Measurements from ENCODE around the gene ARHGEF7.

Gene ARHGEF7

GRCh38 chr13:111131611-111132010, 16.5 kb downstream of the ARHGEF7 start:
- DNase-seq, result no peak

- no peak for DNase-seq
Measured at GRCh38 chr13:111132948-111133347, 17.8 kb downstream of the ARHGEF7 start.

GRCh38 chr13:111139452-111139851, 24.3 kb downstream of the ARHGEF7 start:
- DNase-seq, result no peak

DNA sequence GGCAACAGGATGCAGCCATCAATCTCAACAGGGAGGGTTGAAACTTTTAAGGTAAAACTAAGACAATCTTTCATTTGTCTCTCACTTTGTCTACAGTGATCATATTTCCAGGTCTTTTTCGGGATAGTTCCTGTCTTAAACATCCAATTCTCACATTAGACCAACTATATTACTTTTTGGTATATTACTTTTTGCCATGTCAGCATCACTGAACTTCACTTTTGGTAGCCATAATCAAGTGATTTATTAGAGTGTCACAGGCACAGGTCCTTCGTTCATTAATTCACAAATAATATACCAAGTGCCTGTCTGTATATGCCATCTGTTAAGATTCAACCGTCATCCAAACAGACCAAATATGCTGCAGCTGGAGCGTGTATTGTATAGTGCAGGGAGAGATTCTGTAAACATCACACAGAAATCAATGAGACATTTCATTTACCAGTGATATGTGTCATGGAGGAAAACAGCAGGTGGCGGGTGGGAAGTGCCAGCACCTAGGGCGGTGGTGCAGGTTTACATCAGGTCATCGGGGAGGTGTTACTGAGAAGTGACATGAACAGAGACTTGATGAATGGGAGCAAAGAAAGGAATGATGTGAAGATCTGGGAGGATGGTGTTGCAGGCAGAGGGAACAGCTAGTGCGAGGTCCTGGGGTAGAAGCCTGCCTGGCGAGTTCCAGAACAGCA, 24.9 kb downstream of the ARHGEF7 start:
- DNase-seq, result no peak

GRCh38 chr13:111140562-111141105, 25.5 kb downstream of the ARHGEF7 start:
- no peak for DNase-seq

DNA sequence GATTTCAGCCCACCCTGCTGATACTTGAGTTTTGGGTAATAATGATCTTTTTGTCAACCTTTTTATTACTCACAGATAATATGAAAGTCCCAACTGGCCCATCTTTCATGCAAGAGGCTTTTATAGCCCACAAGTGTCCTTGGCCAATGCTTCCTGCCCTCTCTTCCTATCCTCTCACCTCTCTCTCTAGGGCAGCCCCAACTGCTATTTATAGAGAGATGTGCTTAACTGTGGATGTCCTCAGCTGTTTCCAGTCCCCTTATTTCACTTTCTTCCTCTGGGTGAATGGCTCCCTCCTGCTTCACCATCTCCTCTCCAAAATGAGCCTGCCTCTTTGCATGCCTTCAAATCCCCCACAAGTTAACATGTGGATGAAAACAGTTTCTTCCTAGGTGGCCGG, 27.4 kb downstream of the ARHGEF7 start:
- DNase-seq, result no peak

GRCh38 chr13:111143865-111144540, 28.9 kb downstream of the ARHGEF7 start:
- DNase-seq, result no peak

- no peak for DNase-seq
Measured at GRCh38 chr13:111145071-111145470, 30.0 kb downstream of the ARHGEF7 start.

- DNase-seq, result no peak
Measured at GRCh38 chr13:111145506-111145905, 30.4 kb downstream of the ARHGEF7 start.

- DNase-seq, result peak in 2 of 51 donors; percentile 14 to 75
Measured at GRCh38 chr13:111152844-111153243, 37.7 kb downstream of the ARHGEF7 start.

DNA sequence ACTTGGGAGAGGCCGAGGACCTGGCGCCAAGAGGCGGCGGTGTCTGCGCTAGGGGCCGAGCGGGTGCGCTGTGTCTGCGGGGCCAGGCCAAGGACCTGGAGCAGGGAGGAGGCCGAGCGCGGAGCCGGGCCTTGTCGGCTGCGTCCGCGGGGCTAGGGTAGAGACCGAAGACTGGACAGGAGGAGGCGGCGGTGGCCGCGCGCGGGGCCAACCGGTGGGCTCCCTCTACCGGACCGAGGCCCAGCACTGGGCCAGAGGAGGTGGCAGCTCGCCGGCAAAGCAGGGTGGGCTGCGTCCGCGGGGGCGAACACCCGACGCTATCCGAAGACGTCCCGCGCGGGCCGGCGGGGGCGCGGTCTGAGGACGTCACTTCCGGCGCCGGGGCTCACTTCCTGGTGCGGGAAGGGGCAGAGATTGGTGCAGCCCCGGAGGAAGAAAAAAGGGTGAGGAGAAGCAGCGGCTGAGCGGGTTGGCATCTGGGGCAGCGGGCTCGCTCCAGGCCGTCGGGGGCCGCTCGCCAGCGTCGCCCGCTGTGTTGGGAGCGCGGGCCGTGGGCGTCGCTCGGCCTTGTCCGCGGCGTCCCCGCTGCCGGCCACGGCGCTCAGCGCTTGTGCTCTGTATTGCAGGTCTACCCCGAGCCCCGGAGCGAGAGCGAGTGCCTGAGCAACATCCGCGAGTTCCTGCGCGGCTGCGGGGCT, 38.3 kb downstream of the ARHGEF7 start:
- peak; percentile 68 to 97 (median 90) for DNase-seq

DNA sequence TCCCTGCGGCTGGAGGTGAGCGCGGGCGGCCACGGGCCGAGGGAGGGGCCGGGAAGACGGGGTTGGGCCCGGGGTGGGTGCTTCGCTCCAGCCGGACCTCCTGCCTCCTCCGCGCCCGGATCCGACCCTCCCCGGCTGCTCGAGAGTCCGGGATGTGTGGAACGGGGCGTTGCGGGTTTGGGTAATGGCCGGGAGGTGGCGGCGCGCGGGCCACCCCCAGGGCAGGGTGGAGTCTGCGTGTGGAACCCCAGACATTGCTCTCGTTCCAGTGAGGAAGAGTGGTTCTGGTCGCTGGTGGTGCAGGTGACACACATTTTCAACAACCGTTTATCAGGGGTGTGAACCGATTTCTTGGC, 38.8 kb downstream of the ARHGEF7 start:
- peak in 26 of 51 donors; percentile 24 to 63 (median 50) for DNase-seq

DNA sequence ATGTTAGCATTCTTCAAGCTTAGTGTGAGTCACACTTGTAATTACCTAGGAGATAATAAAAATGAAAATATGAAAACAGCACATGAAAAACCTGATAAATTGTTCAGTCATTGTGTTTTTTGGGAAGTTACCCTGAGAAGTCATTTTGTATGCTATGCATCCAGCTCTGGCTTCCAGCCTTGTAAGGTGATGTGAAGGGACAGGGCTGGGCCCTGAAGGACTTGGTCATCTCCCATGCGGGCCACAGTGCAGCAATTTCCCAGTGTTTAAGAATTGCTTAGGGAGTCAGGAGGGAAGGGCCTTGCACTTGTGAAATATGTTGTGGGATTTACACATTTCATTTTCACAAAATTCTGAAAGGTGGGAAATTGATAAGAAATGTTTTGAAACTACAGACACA, 41.3 kb downstream of the ARHGEF7 start:
- no peak for DNase-seq

DNA sequence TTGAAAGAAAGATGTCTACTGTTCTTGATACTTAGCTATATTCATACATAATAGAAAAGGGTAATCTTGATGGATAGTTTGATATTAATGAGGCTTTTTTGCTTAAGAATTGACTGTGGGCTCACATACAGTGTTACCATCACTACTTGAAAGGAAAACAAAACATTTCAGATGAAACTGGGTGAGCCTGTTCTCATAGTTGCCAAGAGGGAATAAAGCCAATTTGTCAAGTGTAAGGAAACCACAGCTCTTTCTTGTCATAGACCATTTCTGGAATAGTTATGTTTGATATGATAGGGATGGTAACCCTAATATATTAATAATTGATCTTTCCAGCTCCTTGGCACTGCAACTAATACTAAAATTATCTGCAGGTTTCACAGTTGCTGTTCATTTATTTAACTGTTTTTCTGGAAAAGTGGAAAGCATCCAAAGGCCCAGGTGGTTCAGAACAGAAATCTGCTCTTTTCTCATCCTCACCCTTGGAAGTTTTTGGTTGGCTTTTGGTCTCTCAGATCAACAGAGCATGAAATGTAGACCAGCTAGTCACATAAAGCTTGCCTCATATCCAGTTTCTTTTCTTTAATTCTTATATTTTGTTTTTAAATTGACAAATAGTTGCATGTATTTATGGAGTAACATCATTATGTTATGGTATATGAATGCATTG, 43.2 kb downstream of the ARHGEF7 start:
- DNase-seq, result no peak

DNA sequence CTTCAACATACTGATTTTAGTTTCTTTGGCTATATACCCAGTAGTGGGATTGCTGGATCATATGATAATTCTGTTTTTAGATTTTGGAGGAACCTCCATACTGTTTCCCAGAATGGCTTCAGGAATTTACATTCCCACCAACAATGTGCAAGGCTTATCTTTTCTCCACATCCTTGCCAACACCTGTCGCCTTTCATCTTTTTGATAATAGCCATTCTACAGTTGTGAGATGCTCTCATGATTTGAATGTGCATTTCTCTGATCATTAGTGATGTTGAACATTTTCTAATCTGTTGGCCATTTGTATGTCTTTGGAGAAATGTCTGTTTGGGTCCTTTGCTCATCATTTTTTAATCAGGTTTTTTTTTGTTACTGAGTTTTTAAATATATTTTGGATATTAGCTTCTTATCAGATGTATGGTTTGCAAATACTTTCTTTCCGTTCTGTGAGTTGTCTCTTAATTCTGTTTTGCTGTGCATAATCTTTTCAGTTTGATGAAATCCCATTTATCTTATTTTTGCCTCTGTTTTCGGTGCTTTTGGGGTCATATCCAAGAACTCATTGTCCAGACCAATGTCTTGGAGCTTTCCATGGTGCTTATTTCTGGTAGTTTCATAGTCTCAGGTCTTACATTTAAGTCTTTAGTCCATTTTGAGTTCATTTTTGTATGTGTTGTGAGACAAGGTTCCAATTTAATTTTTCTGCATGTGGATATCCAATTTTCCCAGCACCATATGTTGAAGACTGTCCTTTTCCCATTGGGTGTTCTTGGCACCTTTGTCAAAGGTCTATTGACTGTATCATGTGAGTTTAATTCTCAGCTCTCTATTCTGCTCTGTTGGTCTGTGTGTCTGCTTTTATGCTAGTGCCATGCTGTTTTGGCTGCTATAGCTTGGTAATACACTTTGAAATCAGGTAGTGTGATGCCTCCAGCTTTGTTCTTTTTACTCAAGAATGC, 44.5 kb downstream of the ARHGEF7 start:
- no peak for DNase-seq

- no peak for DNase-seq
Measured at GRCh38 chr13:111160648-111161047, 45.5 kb downstream of the ARHGEF7 start.

DNA sequence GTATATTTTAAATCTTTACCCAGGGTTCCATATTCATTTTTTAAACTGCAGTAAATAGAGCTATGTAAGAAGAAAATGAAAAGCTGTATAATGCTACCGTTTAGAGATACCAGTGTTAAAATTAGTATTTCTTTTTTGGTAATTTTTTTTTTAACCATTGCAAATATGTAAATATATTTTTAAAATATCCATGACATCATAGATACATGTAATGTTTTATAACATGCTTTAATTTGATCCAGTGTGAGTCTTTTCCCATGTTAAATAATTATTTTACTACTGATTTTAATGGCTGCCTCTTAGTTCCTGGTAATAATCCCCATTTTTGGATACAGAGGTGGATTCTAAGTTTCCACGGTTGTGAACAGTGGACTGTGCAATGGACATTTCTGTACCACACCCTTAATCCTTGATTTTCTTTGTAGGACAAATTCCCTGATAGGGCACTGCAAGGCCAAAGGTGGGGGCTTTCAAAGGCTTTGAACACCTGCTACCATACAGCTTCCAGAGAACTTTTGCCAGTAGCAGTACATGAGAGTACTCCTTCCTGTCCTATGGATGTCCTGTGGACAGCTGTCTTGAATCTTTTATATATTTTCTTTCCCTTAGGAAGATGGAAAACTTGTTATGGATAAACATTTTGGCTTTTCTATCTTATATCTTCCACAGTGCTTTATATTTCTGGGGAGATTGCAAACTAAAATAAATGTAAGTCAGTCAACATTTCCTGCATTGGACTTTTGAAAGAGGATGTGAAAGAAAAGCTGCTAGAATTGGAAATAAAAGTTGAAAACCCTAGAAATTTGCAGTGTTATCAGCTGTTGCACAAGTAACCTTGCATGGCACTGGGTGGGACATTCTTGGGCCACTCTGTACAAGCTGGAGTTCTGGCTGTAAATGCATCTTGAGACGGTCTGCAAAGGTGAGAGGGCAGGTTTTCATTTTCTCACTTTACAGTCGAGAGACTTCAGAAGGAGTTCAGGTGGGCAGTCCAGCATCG, 46.8 kb downstream of the ARHGEF7 start:
- DNase-seq, result no peak

DNA sequence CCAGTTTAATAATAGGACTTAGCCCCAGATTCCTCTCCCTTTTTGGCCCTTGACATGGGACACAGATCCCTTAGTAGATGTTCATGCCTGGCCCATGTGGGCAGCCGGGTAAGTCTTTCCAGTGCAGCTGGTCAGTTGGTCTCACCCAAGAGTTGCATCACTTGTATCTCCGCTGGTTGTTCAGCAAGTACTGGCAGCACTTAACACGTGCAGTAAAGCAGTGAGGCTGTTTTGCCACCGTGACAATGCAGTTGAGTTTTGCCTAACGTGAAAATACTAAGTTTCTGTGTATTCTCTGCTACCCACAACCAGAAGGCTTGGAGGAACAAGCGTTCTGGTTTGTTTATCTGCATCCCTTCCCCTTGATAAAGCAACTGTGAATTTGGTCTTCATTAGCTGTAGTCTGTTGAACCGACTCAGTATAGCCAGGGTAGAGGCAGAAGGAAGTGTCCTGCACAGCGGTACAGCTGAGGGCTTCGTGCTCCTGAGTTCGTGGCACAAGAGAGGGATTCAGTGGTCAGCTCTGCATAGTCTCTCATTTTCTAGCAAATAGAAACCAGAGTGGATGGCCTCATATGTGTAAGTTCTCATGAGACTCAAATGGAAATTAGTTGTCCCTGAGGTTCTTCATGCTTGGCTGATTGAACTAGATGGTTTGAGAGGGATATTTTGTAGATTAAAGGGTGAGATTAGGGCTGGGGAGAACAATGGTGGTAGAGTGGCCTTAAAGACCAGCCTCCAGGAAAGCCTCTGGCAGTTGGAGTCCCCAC, 50.3 kb downstream of the ARHGEF7 start:
- DNase-seq, result no peak

Data from hypothalamus (tissue), 51 donors.